SK-N-SH (cell line): Measurements from ENCODE around the gene LMNTD2. TPM values are rescaled to one million over a fixed set of nuclear protein-coding genes. Genes with fewer than 3 reads are reported as not detected.

Experiments used
- CTCF ChIA-PET: fragments of 300-600, 350-600 bp; formaldehyde crosslinking; extraction: SDS; loops from one replicate; lab custom pipeline; 2021; lab: Yijun Ruan, JAX
- POLR2A ChIA-PET: fragments of 350-600 bp; sonication (Branson Sonifier 250); formaldehyde crosslinking; extraction: SDS; loops from one replicate; lab custom pipeline; 2020; ENCODE audit warnings: antibody characterized with exemption, inconsistent platforms; lab: Yijun Ruan, JAX
- DNase-seq: peaks from one replicate; pipeline ENCODE4 v3.0.0; 2012
- H2AFZ ChIP-seq: fragments of 200-600 bp; sonication (generic); 2 replicates; pipeline ENCODE4 v1.8.1; 2016; ENCODE audit warnings: antibody characterized with exemption, mild to moderate bottlenecking, low read depth
- H3F3A ChIP-seq: fragments of 200-600 bp; sonication (generic); replicated peaks from 2 replicates; pipeline ENCODE3; 2016; ENCODE audit warnings: antibody characterized with exemption, mild to moderate bottlenecking; ENCODE audit not compliant: insufficient read depth
- H3K27ac ChIP-seq, 2 experiments: fragments of 200-500 bp in 1 of 2; fragments of 200-600 bp in 1 of 2; sonication (Bioruptor generic) in 1 of 2; sonication (generic), shearing (Covaris generic) in 1 of 2; 2 replicates each; pipeline versions ENCODE4 v1.5.1 to v1.6.1; 2014 to 2016; ENCODE audit warnings: low read depth in 2 of 2, inconsistent platforms in 1 of 2, low read length in 1 of 2, mild to moderate bottlenecking in 1 of 2, mixed read lengths in 1 of 2
- H3K27me3 ChIP-seq: fragments of 200-600 bp; sonication (generic), shearing (Covaris generic); 2 replicates; pipeline ENCODE4 v1.6.1; 2016; ENCODE audit warnings: mixed run types; ENCODE audit not compliant: insufficient read depth
- H3K36me3 ChIP-seq, 2 experiments: fragments of 200-500 bp in 1 of 2; fragments of 200-600 bp in 1 of 2; sonication (Bioruptor generic) in 1 of 2; sonication (generic) in 1 of 2; replicated peaks in 1 of 2; 2 replicates each; pipeline versions ENCODE3 to v1.5.1; 2014 to 2016; ENCODE audit warnings: low read length in 1 of 2, mild to moderate bottlenecking in 1 of 2; ENCODE audit not compliant: insufficient read depth in 2 of 2, control insufficient read depth in 1 of 2
- H3K4me1 ChIP-seq, 2 experiments: fragments of 200-500 bp in 1 of 2; fragments of 200-600 bp in 1 of 2; sonication (Bioruptor generic) in 1 of 2; sonication (generic), shearing (Covaris generic) in 1 of 2; 2 replicates each; pipeline versions ENCODE4 v1.5.1 to v1.6.1; 2014 to 2016; ENCODE audit warnings: low read depth in 1 of 2, low read length in 1 of 2, mixed run types in 1 of 2; ENCODE audit not compliant: insufficient read depth in 2 of 2, control insufficient read depth in 1 of 2
- H3K4me2 ChIP-seq: fragments of 200-600 bp; sonication (generic), shearing (Covaris generic); 2 replicates; pipeline ENCODE4 v1.6.1; 2017; ENCODE audit warnings: mixed run types
- H3K4me3 ChIP-seq, 2 experiments: fragments of 200-500 bp in 1 of 2; fragments of 200-600 bp in 1 of 2; sonication (Bioruptor generic) in 1 of 2; sonication (generic), shearing (Covaris generic) in 1 of 2; 2 replicates each; pipeline versions ENCODE4 v1.5.1 to v1.8.1; 2014 to 2016; ENCODE audit warnings: low read depth in 2 of 2, inconsistent platforms in 1 of 2, low read length in 1 of 2, mild to moderate bottlenecking in 1 of 2, mixed read lengths in 1 of 2, moderate library complexity in 1 of 2
- H3K79me2 ChIP-seq: fragments of 200-600 bp; sonication (generic); 2 replicates; pipeline ENCODE4 v1.8.1; 2017; ENCODE audit warnings: mild to moderate bottlenecking; ENCODE audit not compliant: insufficient read depth
- H3K9ac ChIP-seq: fragments of 200-600 bp; sonication (generic); 2 replicates; pipeline ENCODE4 v1.6.1; 2017; ENCODE audit warnings: mixed run types
- H3K9me2 ChIP-seq: fragments of 200-600 bp; sonication (generic); 2 replicates; pipeline ENCODE4 v1.6.1; 2017; ENCODE audit warnings: mixed run types
- H3K9me3 ChIP-seq: fragments of 200-600 bp; sonication (generic); 2 replicates; pipeline ENCODE4 v1.6.1; 2017; ENCODE audit warnings: mixed run types, mild to moderate bottlenecking, moderate library complexity
- H4K20me1 ChIP-seq: fragments of 200-600 bp; sonication (generic); 2 replicates; pipeline ENCODE4 v1.6.1; 2017; ENCODE audit warnings: mild to moderate bottlenecking, mixed run types; ENCODE audit not compliant: insufficient read depth
- ELF1 ChIP-seq: IDR thresholded peaks from 2 replicates; pipeline ENCODE4 v1.4.0; 2012
- EZH2phosphoT487 ChIP-seq: fragments of 200-600 bp; sonication (generic); IDR thresholded peaks from 2 replicates; pipeline ENCODE4 v1.6.1; 2017; ENCODE audit warnings: low read depth, mixed run types, mild to moderate bottlenecking, antibody characterized with exemption, moderate library complexity, borderline replicate concordance
- FOSL2 ChIP-seq: IDR thresholded peaks from 2 replicates; pipeline ENCODE4 v1.4.0; 2012; ENCODE audit warnings: low read depth, mild to moderate bottlenecking, moderate library complexity, borderline replicate concordance
- FOXM1 ChIP-seq: IDR thresholded peaks from 2 replicates; pipeline ENCODE4 v1.4.0; 2012; ENCODE audit warnings: low read depth, mild to moderate bottlenecking
- GATA2 ChIP-seq: sonication (generic); formaldehyde crosslinking; IDR thresholded peaks from 2 replicates; pipeline ENCODE4 v1.5.0; 2020; ENCODE audit warnings: mild to moderate bottlenecking, missing genetic modification reagents
- JUND ChIP-seq: IDR thresholded peaks from 2 replicates; pipeline ENCODE4 v1.4.0; 2012
- NRF1 ChIP-seq: IDR thresholded peaks from 2 replicates; pipeline ENCODE4 v1.6.1; 2012; ENCODE audit warnings: low read depth, mild to moderate bottlenecking, low read length
- PBX3 ChIP-seq: IDR thresholded peaks from 2 replicates; pipeline ENCODE4; 2012
- POLR2AphosphoS5 ChIP-seq: IDR thresholded peaks from 2 replicates; pipeline ENCODE4 v1.6.1; 2012; ENCODE audit warnings: low read depth, low read length
- REST ChIP-seq: IDR thresholded peaks from 2 replicates; pipeline ENCODE4 v1.6.1; 2012; ENCODE audit warnings: mild to moderate bottlenecking, low read depth, low read length, moderate library complexity
- RFX5 ChIP-seq: IDR thresholded peaks from 2 replicates; pipeline ENCODE4 v1.6.1; 2012; ENCODE audit warnings: mild to moderate bottlenecking, improper control_type of control experiment, low read length
- RXRA ChIP-seq: IDR thresholded peaks from 2 replicates; pipeline ENCODE4 v1.4.0; 2012; ENCODE audit warnings: low read depth, mild to moderate bottlenecking, borderline replicate concordance
- TAF1 ChIP-seq: IDR thresholded peaks from 2 replicates; pipeline ENCODE4 v1.6.1; 2012; ENCODE audit warnings: low read depth, mild to moderate bottlenecking, low read length, moderate library complexity, borderline replicate concordance
- TEAD4 ChIP-seq: IDR thresholded peaks from 2 replicates; pipeline ENCODE4 v1.4.0; 2012; ENCODE audit warnings: mild to moderate bottlenecking, borderline replicate concordance; ENCODE audit not compliant: insufficient read depth
- USF1 ChIP-seq: IDR thresholded peaks from 2 replicates; pipeline ENCODE4 v1.4.0; 2012; ENCODE audit warnings: low read depth, borderline replicate concordance
- YY1 ChIP-seq: IDR thresholded peaks from 2 replicates; pipeline ENCODE4 v1.4.0; 2012; ENCODE audit warnings: low read depth, mild to moderate bottlenecking
- WGBS: methylation state at CpG from one replicate; pipeline ENCODE4 v1.1.6; 2017; ENCODE audit warnings: low lambda C conversion rate; 5-methylcytosine and 5-hydroxymethylcytosine counted together
- polyA plus RNA-seq, 3 experiments: library from polyadenylated mRNA; depleted of rRNA; stranded (reverse); fragments of >200 nt; gene quantifications; 2 replicates each; pipeline ENCODE4 v1.2.3, GENCODE V29; 2012
- TF ChIP-seq, protein P1 (sequence below): fragments of 150-350 bp; IDR thresholded peaks from 2 replicates; pipeline ENCODE4 v1.6.1; 2016; ENCODE audit warnings: mild to moderate bottlenecking, low read depth, low read length
- TF ChIP-seq, protein P2 (sequence below): IDR thresholded peaks from 2 replicates; pipeline ENCODE4 v1.4.0; 2012; ENCODE audit warnings: low read depth, borderline replicate concordance
- TF ChIP-seq, protein P3 (sequence below): IDR thresholded peaks from 2 replicates; pipeline ENCODE4 v1.4.0; 2012; ENCODE audit warnings: low read depth

The LMNTD2 gene
- polyA plus RNA-seq, 1 of the 3 experiments (the other 2 are of a cell fraction): 2.4 TPM

DNA sequence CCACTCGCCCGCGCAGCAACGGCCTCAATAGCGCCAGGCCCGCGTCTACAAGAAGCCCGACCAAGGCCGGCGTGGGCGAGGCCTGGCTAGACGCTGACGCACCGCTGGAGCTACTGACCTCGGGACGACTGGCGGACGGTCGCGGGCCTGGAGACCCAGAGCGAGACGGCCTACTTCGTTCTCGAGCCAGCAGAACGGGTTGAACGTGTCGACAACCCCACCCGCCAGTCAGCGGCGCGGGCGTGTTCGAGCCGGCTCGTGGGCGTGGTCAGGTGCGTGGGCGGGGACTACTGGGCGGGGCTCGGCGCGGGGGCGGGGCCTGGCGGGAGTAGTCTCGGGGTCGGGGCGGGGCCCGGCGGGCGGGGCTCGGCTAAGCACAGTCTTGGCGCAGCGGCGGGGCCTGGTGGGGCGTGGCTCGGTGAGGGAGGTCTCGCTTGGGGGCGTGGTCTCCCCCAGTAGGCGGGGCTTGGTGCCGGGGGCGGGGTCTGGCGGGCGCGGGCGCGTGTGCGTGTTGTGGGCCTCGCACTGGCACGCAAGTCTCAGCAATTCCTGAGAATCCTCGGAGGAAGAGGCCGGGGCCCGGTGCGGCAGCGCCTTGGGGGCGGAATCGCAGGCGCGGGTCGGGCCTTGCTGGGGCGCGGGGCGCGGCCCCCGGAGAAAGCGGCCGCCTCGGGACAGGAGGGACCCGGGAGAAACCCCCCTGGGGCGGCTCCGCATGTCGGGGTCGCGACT lies 53.4 kb downstream of the LMNTD2 start, which contains the start of gene RNH1 (continued):
- TF ChIP-seq POLR2AphosphoS5: peak; percentile 15; the same call in 1 of the 2 replicates
- TF ChIP-seq YY1: no peak
- no peak for TF ChIP-seq JUND
- TF ChIP-seq, protein P1, sequence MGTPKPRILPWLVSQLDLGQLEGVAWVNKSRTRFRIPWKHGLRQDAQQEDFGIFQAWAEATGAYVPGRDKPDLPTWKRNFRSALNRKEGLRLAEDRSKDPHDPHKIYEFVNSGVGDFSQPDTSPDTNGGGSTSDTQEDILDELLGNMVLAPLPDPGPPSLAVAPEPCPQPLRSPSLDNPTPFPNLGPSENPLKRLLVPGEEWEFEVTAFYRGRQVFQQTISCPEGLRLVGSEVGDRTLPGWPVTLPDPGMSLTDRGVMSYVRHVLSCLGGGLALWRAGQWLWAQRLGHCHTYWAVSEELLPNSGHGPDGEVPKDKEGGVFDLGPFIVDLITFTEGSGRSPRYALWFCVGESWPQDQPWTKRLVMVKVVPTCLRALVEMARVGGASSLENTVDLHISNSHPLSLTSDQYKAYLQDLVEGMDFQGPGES: no peak
- TF ChIP-seq TAF1: peak; percentile 33; the same call in 1 of the 2 replicates

- Histone ChIP-seq H4K20me1 (0 out of 2 replicates have a peak, but pooled peaks cover 7% of the 10 kb centered on the region), H3K4me1 (peaks cover 7 to 9% of the 10 kb centered on the region in 2 experiments; a peak in 2 of 4 replicates), H3K9me2 (no peaks in the 10 kb centered on the region), H3K9ac (peak overlapping the region; percentile 91), H3F3A (peaks cover 4% of the 10 kb centered on the region), H3K27ac (peak overlapping the region; percentile 98 to 99), H3K36me3 (peaks cover 17 to 18% of the 10 kb centered on the region in 2 experiments), H2AFZ (peak overlapping the region; percentile 84; the same call in 1 of the 2 replicates), H3K4me3 (peak overlapping the region; percentile 86 to 87), H3K4me2 (peak overlapping the region; percentile 93), H3K9me3 (no peaks in the 10 kb centered on the region), H3K27me3 (no peaks in the 10 kb centered on the region), H3K79me2 (peaks cover 61% of the 10 kb centered on the region)
- peak; percentile 99 for DNase-seq
- ChIA-PET CTCF (interaction anchor here (0.7 to 2.2 kb wide), 4 partner anchors 8 to 58 kb away, joined by 3 to 16 read pairs (median 4); partner anchors contain the start of gene HRAS), POLR2A (interaction anchor here (0.9 to 1.1 kb wide), 4 partner anchors 8 to 69 kb away, joined by 3 to 4 read pairs (median 3); partner anchors contain the start of gene PHRF1)
- 2% methylated on average over 31 of the region's 71 CpGs for WGBS
- TF ChIP-seq RXRA: no peak
- TF ChIP-seq ELF1: peak; percentile 93
- TF ChIP-seq, protein P2, sequence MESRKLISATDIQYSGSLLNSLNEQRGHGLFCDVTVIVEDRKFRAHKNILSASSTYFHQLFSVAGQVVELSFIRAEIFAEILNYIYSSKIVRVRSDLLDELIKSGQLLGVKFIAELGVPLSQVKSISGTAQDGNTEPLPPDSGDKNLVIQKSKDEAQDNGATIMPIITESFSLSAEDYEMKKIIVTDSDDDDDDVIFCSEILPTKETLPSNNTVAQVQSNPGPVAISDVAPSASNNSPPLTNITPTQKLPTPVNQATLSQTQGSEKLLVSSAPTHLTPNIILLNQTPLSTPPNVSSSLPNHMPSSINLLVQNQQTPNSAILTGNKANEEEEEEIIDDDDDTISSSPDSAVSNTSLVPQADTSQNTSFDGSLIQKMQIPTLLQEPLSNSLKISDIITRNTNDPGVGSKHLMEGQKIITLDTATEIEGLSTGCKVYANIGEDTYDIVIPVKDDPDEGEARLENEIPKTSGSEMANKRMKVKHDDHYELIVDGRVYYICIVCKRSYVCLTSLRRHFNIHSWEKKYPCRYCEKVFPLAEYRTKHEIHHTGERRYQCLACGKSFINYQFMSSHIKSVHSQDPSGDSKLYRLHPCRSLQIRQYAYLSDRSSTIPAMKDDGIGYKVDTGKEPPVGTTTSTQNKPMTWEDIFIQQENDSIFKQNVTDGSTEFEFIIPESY: no peak
- TF ChIP-seq TAF1: no peak; the same call in 1 of the 2 replicates
- no peak for TF ChIP-seq PBX3
- TF ChIP-seq, protein P3, sequence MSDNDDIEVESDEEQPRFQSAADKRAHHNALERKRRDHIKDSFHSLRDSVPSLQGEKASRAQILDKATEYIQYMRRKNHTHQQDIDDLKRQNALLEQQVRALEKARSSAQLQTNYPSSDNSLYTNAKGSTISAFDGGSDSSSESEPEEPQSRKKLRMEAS: peak; percentile 94
- no peak for TF ChIP-seq FOSL2
- TF ChIP-seq REST: no peak
- TF ChIP-seq FOXM1: no peak
- no peak for TF ChIP-seq EZH2phosphoT487
- TF ChIP-seq USF1: peak; percentile 84
- TF ChIP-seq YY1: no peak
- TF ChIP-seq GATA2 (CRISPR knock-in tag): no peak
- peak; percentile 79 for TF ChIP-seq NRF1
- no peak for TF ChIP-seq TEAD4
- TF ChIP-seq RFX5: no peak
Measured at GRCh38 chr11:506238-506994, 54.1 kb downstream of the LMNTD2 start.
